Endothelial cell (in vitro differentiated cells): ENCODE results near the gene MAP3K6. TPM values are rescaled to one million over a fixed set of nuclear protein-coding genes. Genes with fewer than 3 reads are reported as not detected.

ENCODE experiments used
- DNase-seq: peaks from one replicate; pipeline ENCODE4 v3.0.0; 2021; ENCODE audit warnings: low spot score
- H3K27ac Mint-ChIP-seq: one replicate; pipeline ENCODE4 v1.8.0; 2021; ENCODE audit warnings: mixed read lengths, inconsistent platforms; ENCODE audit not compliant: unreplicated experiment
- H3K27me3 Mint-ChIP-seq: one replicate; pipeline ENCODE4 v1.8.0; 2021; ENCODE audit warnings: mild to moderate bottlenecking, moderate library complexity, mixed read lengths, inconsistent platforms; ENCODE audit not compliant: unreplicated experiment
- H3K36me3 Mint-ChIP-seq: one replicate; pipeline ENCODE4 v1.8.0; 2021; ENCODE audit warnings: mild to moderate bottlenecking, low read depth, mixed read lengths, inconsistent platforms; ENCODE audit not compliant: unreplicated experiment
- H3K4me1 Mint-ChIP-seq: one replicate; pipeline ENCODE4 v1.8.0; 2021; ENCODE audit warnings: mild to moderate bottlenecking, mixed read lengths, inconsistent platforms; ENCODE audit not compliant: unreplicated experiment
- H3K4me3 Mint-ChIP-seq: one replicate; pipeline ENCODE4 v1.8.0; 2021; ENCODE audit warnings: mild to moderate bottlenecking, mixed read lengths, inconsistent platforms; ENCODE audit not compliant: unreplicated experiment
- H3K9me3 Mint-ChIP-seq: one replicate; pipeline ENCODE4 v1.8.0; 2021; ENCODE audit warnings: mixed read lengths, inconsistent platforms; ENCODE audit not compliant: unreplicated experiment
- total RNA-seq: library from RNA; stranded (reverse); fragmentation: NEBNext Ultra II Directional; extraction: Animal tissue kit (Norgen Biotek cat#: 25700); gene quantifications from one replicate; pipeline ENCODE4 v1.2.1, GENCODE V29; 2021; ENCODE audit not compliant: unreplicated experiment
- TF ChIP-seq, protein P1 (sequence below): fragments of 200-600 bp; sonication (generic); IDR thresholded peaks from one replicate; pipeline ENCODE4 v1.5.0; 2021; ENCODE audit warnings: antibody characterized with exemption; ENCODE audit not compliant: unreplicated experiment

Gene MAP3K6
- total RNA-seq, 1 donor from 2014 or later: 35.7 TPM

DNA sequence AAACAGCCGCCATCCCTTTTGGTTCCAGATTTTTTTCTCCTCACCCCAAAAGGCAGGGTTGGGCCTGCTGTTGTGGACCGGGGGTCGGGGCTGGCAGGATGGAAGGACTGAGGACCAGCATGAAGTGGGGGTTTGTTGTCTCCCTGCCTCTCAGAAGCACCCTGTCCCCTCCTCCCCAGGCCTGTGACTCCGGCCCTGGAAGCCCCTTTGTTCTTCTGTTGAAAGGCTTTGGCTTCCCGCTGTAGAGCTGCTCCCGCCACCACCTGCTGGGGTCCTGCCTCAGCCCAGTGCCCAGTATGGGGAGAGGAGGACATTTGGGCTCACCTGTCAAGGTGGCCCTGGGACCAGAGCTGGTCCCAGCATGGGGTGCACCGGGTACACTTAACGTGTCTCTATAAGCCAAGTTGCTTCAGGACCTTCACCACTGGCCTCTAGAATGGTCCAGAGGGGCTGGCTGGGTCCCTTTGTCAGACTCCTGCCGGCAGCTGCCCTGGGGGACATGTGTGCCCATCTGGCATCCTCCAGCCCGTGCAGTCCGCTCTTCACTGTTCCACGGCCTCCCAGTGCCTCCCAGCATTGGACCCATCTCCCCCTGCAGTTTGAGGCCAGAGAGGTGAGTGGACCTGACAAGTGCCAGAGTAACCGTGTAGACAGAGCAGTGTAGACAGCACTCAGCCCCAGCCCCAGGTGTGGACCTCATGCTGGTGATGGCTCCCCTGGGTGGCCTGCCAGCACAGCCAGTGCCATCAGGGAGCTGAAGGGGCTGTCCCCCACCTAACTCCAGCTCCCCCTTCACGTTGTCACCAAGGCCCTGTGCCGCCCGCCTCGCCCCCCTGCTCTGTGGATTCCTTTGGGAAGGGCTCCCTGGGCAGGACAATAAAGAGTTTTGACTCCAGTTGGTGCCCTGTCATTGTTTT lies 31.0 kb downstream of the MAP3K6 start:
- Mint-ChIP-seq H3K4me3 (no peak overlapping the region), H3K27me3 (peaks cover 15% of the 10 kb centered on the region), H3K4me1 (peaks cover 19% of the 10 kb centered on the region), H3K9me3 (no peaks in the 10 kb centered on the region), H3K27ac (no peak overlapping the region), H3K36me3 (peaks cover 25% of the 10 kb centered on the region)
- no peak for DNase-seq
- TF ChIP-seq, protein P1, sequence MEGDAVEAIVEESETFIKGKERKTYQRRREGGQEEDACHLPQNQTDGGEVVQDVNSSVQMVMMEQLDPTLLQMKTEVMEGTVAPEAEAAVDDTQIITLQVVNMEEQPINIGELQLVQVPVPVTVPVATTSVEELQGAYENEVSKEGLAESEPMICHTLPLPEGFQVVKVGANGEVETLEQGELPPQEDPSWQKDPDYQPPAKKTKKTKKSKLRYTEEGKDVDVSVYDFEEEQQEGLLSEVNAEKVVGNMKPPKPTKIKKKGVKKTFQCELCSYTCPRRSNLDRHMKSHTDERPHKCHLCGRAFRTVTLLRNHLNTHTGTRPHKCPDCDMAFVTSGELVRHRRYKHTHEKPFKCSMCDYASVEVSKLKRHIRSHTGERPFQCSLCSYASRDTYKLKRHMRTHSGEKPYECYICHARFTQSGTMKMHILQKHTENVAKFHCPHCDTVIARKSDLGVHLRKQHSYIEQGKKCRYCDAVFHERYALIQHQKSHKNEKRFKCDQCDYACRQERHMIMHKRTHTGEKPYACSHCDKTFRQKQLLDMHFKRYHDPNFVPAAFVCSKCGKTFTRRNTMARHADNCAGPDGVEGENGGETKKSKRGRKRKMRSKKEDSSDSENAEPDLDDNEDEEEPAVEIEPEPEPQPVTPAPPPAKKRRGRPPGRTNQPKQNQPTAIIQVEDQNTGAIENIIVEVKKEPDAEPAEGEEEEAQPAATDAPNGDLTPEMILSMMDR: no peak

DNA sequence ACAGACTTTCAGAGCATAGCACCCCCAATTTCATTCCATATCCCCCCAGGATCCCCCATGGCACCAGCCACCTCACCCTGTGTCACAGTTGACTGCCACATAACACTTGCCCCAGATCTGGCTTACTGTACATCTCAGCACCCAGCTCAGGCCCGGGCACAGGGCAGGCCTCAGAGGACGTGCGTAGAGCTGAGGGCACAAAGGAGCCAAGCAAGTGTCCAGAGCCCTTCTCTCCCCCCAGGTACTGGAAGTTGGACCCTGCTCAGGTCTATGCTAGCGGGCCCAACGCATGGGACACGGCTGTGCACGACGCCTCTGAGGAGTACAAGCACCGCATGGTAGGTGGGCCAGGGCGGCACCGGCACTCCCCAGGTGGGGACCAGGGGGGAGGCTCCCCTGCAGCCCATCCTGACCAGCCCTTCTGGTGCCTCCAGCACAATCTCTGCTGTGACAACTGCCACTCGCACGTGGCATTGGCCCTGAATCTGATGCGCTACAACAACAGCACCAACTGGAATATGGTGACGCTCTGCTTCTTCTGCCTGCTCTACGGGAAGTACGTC lies 33.0 kb downstream of the MAP3K6 start:
- peaks cover 6% of the 10 kb centered on the region for H3K27me3 Mint-ChIP-seq
- TF ChIP-seq, protein P1: no peak
- H3K4me3 Mint-ChIP-seq: peak overlapping the region; percentile 79
- no peak overlapping the region for H3K27ac Mint-ChIP-seq
- H3K4me1 Mint-ChIP-seq: peaks cover 9% of the 10 kb centered on the region
- no peak for DNase-seq
- H3K36me3 Mint-ChIP-seq: peaks cover 25% of the 10 kb centered on the region
- no peaks in the 10 kb centered on the region for H3K9me3 Mint-ChIP-seq

DNA sequence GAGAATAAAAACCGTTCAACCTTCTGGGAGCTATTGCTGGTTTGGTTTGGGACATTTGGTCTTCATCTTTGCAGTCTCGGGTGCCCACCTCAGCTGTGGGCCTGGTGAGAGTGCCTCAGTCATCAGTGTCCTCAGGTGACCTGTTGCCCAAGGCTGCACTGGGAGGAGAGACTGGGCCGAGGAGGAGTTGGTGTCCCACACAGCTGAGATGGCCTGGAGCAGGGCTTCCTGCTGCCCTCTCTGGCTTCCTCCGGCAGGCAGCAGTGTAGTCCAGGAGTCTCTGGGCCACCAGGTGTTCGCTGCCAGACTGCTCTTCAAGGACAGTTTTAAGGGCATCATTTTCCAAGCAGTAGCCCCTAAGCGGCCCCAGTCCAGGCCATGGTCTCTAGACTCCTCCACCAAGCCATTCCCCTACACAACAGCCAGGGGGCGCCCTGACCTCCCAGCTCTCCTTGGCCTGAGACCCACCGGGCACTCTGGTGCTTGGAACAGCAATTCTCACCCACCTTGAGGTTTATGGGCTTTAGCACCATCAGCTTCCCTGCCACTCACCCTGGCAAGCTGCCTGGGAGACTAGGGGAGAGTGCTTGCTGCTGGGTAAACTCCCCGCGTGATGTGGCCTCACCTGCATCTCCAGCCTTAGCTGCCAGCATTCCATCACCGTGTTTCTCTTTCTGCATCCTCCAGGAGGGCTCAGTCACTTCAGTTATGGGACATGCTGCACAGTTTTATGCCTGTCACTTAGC lies 34.1 kb downstream of the MAP3K6 start:
- TF ChIP-seq, protein P1: peak; percentile 81
- Mint-ChIP-seq H3K27me3 (peaks cover 3% of the 10 kb centered on the region), H3K4me3 (peak overlapping the region; percentile 77), H3K9me3 (no peaks in the 10 kb centered on the region), H3K36me3 (peaks cover 30% of the 10 kb centered on the region), H3K27ac (no peak overlapping the region), H3K4me1 (peaks cover 8% of the 10 kb centered on the region)
- peak; percentile 77 for DNase-seq

DNA sequence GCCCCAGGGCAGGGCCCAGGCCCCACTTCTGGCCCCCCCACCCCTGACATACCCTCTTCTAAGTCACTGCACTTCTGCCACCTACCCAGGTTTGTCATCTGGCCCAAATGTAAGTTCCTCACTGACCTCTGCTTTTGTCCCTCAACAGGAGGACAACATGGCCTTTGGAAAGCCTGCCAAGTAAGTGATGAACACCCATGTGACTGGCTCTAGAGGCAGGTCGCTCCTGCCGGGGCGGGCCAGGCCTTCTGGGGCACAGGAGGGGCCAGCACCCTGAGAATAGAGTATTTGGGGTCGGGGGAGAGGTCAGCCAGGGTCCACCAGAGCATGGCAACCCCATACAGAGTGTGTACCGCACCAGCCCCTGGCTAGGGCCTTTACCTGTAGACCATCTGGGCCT lies 34.8 kb downstream of the MAP3K6 start:
- no peak for DNase-seq
- Mint-ChIP-seq H3K27me3 (peaks cover 3% of the 10 kb centered on the region), H3K27ac (no peak overlapping the region), H3K4me3 (no peak overlapping the region), H3K36me3 (peaks cover 31% of the 10 kb centered on the region), H3K9me3 (no peaks in the 10 kb centered on the region), H3K4me1 (peaks cover 8% of the 10 kb centered on the region)
- TF ChIP-seq, protein P1: no peak
